H1 (cell line): ENCODE measurements around the gene NDUFB2.

Source experiments
- CBX5 ChIP-seq: fragments of 300-800, 300-1000 bp; sonication (generic); IDR thresholded peaks from 2 replicates; pipeline ENCODE4 v1.7.1; 2016; ENCODE audit warnings: antibody characterized with exemption, low read length, low read depth
- CBX8 ChIP-seq: fragments of 300-800, 300-1000 bp; sonication (generic); IDR thresholded peaks from 2 replicates; pipeline ENCODE4 v1.7.1; 2016; ENCODE audit warnings: low read depth, low read length, borderline replicate concordance
- CTCF ChIP-seq, 3 experiments: IDR thresholded peaks; 1 replicate in 2 of 3; 2 replicates in 1 of 3; pipeline versions ENCODE4 v1.5.1 to v1.6.1; 2011; ENCODE audit warnings: low read length in 3 of 3, mild to moderate bottlenecking in 3 of 3, inconsistent platforms in 2 of 3, low read depth in 1 of 3, moderate library complexity in 1 of 3; ENCODE audit not compliant: insufficient read depth in 1 of 3; ENCODE audit errors: control extremely low read depth in 1 of 3
- EP300 ChIP-seq, 2 experiments: IDR thresholded peaks; 1 replicate in 1 of 2; 2 replicates in 1 of 2; pipeline ENCODE4 v1.6.1; 2011 to 2012; ENCODE audit warnings: low read depth in 2 of 2, low read length in 2 of 2, mild to moderate bottlenecking in 2 of 2, borderline replicate concordance in 1 of 2, inconsistent platforms in 1 of 2, moderate library complexity in 1 of 2
- KDM4A ChIP-seq: IDR thresholded peaks from one replicate; pipeline ENCODE4 v1.7.1; 2012; ENCODE audit warnings: low read depth, mild to moderate bottlenecking, moderate library complexity, low read length, inconsistent platforms; ENCODE audit not compliant: severe bottlenecking
- MAFK ChIP-seq: IDR thresholded peaks from 2 replicates; pipeline ENCODE4 v1.6.1; 2012; ENCODE audit warnings: low read depth, mild to moderate bottlenecking, improper control_type of control experiment, low read length
- MAX ChIP-seq: IDR thresholded peaks from 2 replicates; pipeline ENCODE4 v1.6.1; 2012; ENCODE audit warnings: inconsistent platforms
- NRF1 ChIP-seq: IDR thresholded peaks from 2 replicates; pipeline ENCODE4 v1.6.1; 2011; ENCODE audit warnings: mild to moderate bottlenecking, low read depth, low read length, improper control_type of control experiment
- POLR2A ChIP-seq, 2 experiments: IDR thresholded peaks; 1 replicate in 1 of 2; 2 replicates in 1 of 2; pipeline ENCODE4 v1.6.1; 2011; ENCODE audit warnings: low read depth in 2 of 2, low read length in 2 of 2, mild to moderate bottlenecking in 2 of 2; ENCODE audit errors: control extremely low read depth in 1 of 2
- POLR2AphosphoS5 ChIP-seq: IDR thresholded peaks from 2 replicates; pipeline ENCODE4 v1.6.1; 2011; ENCODE audit warnings: low read depth, low read length
- RAD21 ChIP-seq, 2 experiments: IDR thresholded peaks in 1 of 2; conservative IDR thresholded peaks in 1 of 2; 2 replicates each; pipeline ENCODE4 v1.6.1; 2011; ENCODE audit warnings: low read depth in 2 of 2, low read length in 2 of 2, improper control_type of control experiment in 1 of 2, inconsistent platforms in 1 of 2, mild to moderate bottlenecking in 1 of 2, moderate library complexity in 1 of 2
- SP1 ChIP-seq: IDR thresholded peaks from 2 replicates; pipeline ENCODE4 v1.6.1; 2011; ENCODE audit warnings: low read depth, low read length
- TCF12 ChIP-seq: IDR thresholded peaks from 2 replicates; pipeline ENCODE4 v1.6.1; 2011; ENCODE audit warnings: low read depth, mild to moderate bottlenecking, low read length
- YY1 ChIP-seq: IDR thresholded peaks from 2 replicates; pipeline ENCODE4 v1.6.1; 2011; ENCODE audit warnings: low read depth, mild to moderate bottlenecking, low read length

GRCh38 chr7:140674899-140675701 is 21.4 kb upstream of the NDUFB2 start:
- no peak for TF ChIP-seq EP300 (IDR thresholded peaks at IDR 0.05; ENCODE audit: borderline replicate concordance in 1 of 2, low read depth in 2 of 2, low read length in 2 of 2)
- no peak for TF ChIP-seq TCF12
- peak; percentile 37 to 74 (median 63) for TF ChIP-seq CTCF (IDR thresholded peaks at IDR 0.05; ENCODE audit: control extremely low read depth in 1 of 3, insufficient read depth in 1 of 3, low read depth in 1 of 3, low read length in 3 of 3)
- TF ChIP-seq YY1, result no peak
- TF ChIP-seq MAFK, result peak; percentile 82
- no peak for TF ChIP-seq KDM4A
- TF ChIP-seq POLR2A (IDR thresholded peaks at IDR 0.05; ENCODE audit: control extremely low read depth in 1 of 2, low read depth in 2 of 2, low read length in 2 of 2), result no peak
- TF ChIP-seq CBX5, result no peak
- no peak for TF ChIP-seq POLR2AphosphoS5
- TF ChIP-seq SP1, result no peak
- TF ChIP-seq RAD21 (IDR thresholded peaks at IDR 0.05 in 1 of 2, conservative IDR thresholded peaks at IDR 0.05 in 1 of 2; ENCODE audit: low read depth in 2 of 2, low read length in 2 of 2), result peak; percentile 84 to 85
- TF ChIP-seq MAX, result no peak
- TF ChIP-seq NRF1, result no peak
- no peak for TF ChIP-seq CBX8
